Rectal smooth muscle tissue (tissue), 1 donor: ENCODE data around the gene ACP2.

Experiments used
- H3K27ac ChIP-seq: one replicate; pipeline ENCODE4 v1.7.0; 2013; ENCODE audit warnings: low read depth, low read length, inconsistent platforms
- H3K27me3 ChIP-seq: one replicate; pipeline ENCODE4 v1.7.0; 2013; ENCODE audit warnings: low read length; ENCODE audit not compliant: control insufficient read depth, insufficient read depth
- H3K36me3 ChIP-seq: one replicate; pipeline ENCODE4 v1.7.0; 2013; ENCODE audit warnings: low read length; ENCODE audit not compliant: control insufficient read depth, insufficient read depth
- H3K4me1 ChIP-seq: one replicate; pipeline ENCODE4 v1.7.0; 2013; ENCODE audit warnings: low read length; ENCODE audit not compliant: control insufficient read depth, insufficient read depth
- H3K4me3 ChIP-seq: one replicate; pipeline ENCODE4 v1.7.0; 2013; ENCODE audit warnings: low read length
- H3K9ac ChIP-seq: one replicate; pipeline ENCODE4 v1.7.0; 2013; ENCODE audit warnings: low read length

ACP2 gene

DNA sequence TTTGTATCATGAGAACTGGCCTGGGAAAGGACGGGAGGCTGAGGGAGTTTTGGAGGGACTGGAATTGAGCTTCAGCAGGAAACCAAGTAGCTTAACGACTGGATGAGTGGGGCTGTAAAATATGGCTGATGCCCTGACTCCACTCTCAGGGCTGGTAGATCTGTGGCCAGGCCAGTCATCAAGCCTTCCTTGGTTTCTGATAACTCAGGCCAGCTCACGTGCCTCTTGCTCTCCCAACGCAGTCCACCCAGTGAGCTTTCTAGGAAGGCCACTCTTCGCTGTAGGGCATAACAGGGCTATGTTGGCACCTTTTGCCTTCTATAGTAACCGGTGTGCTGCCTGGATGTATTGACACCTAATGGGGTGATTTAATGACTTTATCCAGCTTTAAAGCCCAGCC is 15.5 kb upstream of the ACP2 start:
- no peak overlapping the region for H3K9ac ChIP-seq
- H3K36me3 ChIP-seq = no peaks in the 10 kb centered on the region
- H3K4me1 ChIP-seq = peaks cover 15% of the 10 kb centered on the region
- no peaks in the 10 kb centered on the region for H3K27me3 ChIP-seq
- H3K27ac ChIP-seq = no peak overlapping the region
- no peak overlapping the region for H3K4me3 ChIP-seq

DNA sequence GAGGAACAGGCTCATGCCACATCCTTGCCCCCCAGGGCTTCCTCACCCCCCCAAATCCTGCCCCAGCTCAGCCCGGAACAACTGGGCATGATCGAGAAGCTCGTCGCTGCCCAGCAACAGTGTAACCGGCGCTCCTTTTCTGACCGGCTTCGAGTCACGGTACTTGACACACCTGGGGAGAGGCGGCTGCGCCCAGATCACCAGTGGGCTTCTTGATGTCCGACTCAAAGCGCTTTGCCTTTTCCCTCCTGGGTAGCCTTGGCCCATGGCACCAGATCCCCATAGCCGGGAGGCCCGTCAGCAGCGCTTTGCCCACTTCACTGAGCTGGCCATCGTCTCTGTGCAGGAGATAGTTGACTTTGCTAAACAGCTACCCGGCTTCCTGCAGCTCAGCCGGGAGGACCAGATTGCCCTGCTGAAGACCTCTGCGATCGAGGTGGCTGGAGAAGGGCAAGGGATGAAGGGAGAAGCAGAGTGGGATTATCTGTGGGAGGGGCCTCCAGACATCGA is 12.7 kb upstream of the ACP2 start:
- no peak overlapping the region for H3K27ac ChIP-seq
- no peaks in the 10 kb centered on the region for H3K27me3 ChIP-seq
- H3K36me3 ChIP-seq = no peaks in the 10 kb centered on the region
- H3K4me3 ChIP-seq = no peak overlapping the region
- no peak overlapping the region for H3K9ac ChIP-seq
- H3K4me1 ChIP-seq = peaks cover 10% of the 10 kb centered on the region

DNA sequence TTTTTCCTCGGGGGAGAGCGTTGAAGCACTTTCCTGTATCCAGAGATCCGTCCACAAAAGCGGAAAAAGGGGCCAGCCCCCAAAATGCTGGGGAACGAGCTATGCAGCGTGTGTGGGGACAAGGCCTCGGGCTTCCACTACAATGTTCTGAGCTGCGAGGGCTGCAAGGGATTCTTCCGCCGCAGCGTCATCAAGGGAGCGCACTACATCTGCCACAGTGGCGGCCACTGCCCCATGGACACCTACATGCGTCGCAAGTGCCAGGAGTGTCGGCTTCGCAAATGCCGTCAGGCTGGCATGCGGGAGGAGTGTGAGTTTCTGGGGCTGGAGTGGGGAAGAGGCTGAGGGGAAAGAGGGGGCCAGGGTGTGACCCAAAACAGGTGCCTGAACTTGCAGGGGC is 11.8 kb upstream of the ACP2 start:
- H3K9ac ChIP-seq = no peak overlapping the region
- H3K4me3 ChIP-seq = no peak overlapping the region
- H3K4me1 ChIP-seq = peaks cover 10% of the 10 kb centered on the region
- no peaks in the 10 kb centered on the region for H3K27me3 ChIP-seq
- H3K36me3 ChIP-seq = no peaks in the 10 kb centered on the region
- H3K27ac ChIP-seq = no peak overlapping the region

DNA sequence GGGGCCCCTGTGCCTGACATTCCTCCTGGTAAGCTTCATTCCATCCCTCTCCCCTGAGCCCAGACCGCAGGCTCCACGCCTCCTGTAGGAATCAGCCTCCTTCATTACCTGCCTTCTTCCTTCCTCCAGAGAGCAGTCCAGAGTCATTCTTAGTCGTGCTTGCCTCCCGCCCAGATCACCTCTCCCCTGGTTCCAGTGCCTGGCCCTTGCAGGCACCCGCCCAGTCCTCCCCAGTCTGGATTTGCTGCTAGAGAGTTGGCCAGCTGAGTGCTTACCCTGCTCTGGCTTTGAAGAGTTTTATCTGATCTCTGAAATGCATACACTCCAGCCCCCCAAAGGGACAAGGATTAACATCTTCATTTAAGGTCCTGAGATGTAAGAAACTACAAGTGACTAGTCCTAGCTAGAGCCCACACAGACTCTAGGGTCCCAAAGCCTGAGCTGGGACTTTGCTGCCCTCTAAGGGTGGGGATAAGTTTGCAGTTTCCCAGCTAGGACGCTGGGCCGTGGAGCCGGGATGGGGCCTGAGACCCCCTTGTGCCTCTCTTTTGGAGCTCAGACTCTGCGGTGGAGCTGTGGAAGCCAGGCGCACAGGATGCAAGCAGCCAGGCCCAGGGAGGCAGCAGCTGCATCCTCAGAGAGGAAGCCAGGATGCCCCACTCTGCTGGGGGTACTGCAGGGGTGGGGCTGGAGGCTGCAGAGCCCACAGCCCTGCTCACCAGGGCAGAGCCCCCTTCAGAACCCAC is 10.8 kb upstream of the ACP2 start:
- H3K36me3 ChIP-seq = no peaks in the 10 kb centered on the region
- no peaks in the 10 kb centered on the region for H3K27me3 ChIP-seq
- H3K4me3 ChIP-seq = peak overlapping the region; percentile 37
- no peak overlapping the region for H3K9ac ChIP-seq
- H3K4me1 ChIP-seq = peaks cover 10% of the 10 kb centered on the region
- no peak overlapping the region for H3K27ac ChIP-seq

DNA sequence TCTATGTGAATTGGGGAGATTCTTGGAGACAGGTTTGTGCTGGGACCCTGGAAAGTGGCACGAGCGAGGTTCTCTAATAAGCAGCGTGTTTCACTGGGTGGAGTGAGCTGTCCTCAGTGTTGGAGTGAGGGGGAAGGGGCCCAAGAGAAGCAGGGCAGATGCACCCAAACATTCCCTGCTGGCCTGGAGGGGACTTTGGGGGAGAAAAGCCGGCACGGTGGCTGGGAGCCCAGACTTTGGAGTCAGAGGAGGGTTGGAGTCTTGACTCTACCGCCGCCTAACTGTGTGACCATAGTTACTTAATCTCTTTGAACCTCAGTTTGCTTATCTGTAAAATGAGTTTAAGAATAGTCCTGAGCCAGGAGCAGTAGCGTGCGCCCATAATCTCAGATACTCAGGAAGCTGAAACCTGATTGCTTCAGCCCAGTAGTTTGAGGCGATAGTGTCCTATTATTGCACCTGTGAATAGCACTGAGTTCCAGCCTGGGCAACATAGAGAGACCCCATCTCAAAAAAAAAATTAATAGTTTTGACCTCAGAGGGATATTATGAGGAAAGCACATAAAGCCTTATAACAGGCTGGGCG is 9.8 kb upstream of the ACP2 start:
- peak overlapping the region; percentile 62 for H3K27ac ChIP-seq
- H3K9ac ChIP-seq = no peak overlapping the region
- H3K4me3 ChIP-seq = peak overlapping the region; percentile 51
- no peaks in the 10 kb centered on the region for H3K27me3 ChIP-seq
- no peaks in the 10 kb centered on the region for H3K36me3 ChIP-seq
- H3K4me1 ChIP-seq = peaks cover 10% of the 10 kb centered on the region

DNA sequence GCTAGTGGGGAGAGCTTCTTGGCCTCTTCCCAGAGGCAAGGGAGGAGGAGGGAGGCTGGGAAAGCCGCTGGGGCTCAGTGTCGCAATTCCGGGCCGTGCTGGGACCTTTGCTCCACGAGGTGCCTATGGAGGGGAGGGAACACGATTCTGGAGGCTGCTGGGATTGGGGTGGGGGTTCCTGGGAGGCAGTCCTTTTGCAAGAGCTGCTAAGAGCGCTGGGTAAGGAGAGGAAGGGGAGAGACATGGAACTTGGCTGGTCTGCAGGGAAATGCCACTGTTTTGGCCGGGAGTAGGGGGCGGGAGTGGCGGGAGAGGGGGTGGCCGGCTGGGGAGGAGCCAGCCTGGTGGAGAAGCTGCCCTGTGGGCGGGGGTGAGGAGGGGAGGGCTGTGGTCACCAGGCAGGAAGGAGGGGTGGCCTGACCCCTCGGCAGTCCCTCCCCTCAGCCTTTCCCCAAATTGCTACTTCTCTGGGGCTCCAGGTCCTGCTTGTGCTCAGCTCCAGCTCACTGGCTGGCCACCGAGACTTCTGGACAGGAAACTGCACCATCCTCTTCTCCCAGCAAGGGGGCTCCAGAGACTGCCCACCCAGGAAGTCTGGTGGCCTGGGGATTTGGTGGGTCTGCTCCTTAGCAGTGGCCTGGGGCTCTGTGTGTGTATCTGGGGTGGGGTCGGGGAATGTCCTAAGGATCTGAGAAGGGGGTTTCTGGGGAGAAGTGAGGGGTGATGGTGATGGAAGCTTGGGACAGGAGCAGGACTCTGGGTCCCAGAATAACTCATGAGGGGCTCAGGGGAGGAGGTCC is 9.1 kb upstream of the ACP2 start, which contains the start of gene NR1H3:
Gene NR1H3, plus strand, starts transcription at position 480 of the 800 bp plus-strand sequence. CDS start 1,221 bp downstream, outside the sequence.
- H3K4me1 ChIP-seq = peaks cover 10% of the 10 kb centered on the region
- peak within 1 kb of the TSS; percentile 51 for H3K4me3 ChIP-seq
- H3K27me3 ChIP-seq = no peaks in the 10 kb centered on the region
- peak within 1 kb of the TSS; percentile 62 for H3K27ac ChIP-seq
- no peak within 1 kb of the TSS for H3K9ac ChIP-seq
- no peaks in the 10 kb centered on the region for H3K36me3 ChIP-seq

DNA sequence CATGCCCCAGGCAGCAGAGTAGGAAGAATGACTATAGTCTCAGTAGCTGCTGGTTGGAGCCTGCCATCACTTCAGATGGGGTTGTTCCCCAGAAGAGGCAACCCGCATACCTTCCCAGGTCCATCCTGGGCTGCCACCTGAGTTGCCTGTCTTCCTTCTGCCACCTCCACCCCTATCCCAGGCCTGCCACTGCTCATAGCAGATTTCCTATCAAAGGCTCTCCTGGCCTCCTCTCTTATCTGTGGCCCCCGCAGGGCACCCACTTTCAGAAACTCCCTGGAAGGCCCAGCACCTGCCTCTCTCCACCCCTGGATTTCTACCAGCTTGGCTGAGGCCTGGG is 8.5 kb upstream of the ACP2 start:
- Histone ChIP-seq H3K27ac (peak overlapping the region; percentile 62), H3K9ac (no peak overlapping the region), H3K4me1 (peaks cover 10% of the 10 kb centered on the region), H3K27me3 (no peaks in the 10 kb centered on the region), H3K4me3 (peak overlapping the region; percentile 51), H3K36me3 (no peaks in the 10 kb centered on the region)

DNA sequence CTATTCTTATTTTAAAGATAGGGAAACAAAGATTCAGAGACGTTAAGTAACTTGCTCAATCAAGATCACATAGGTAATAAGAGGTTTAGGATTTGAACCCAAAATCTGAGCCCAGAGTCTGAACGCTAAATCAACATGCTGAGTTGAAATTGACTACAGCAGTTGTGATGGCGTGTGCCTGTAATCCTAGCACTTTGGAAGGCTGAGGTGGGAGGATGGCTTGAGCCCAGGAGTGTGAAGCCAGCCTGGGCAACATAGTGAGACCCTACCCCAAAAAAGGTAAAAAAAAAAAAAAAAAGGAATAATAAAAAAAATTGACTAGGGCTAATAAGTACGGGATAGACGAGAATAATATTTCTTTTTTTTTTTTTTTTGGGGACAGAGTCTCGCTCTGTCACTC is 7.8 kb upstream of the ACP2 start:
- Histone ChIP-seq H3K4me1 (peaks cover 10% of the 10 kb centered on the region), H3K9ac (no peak overlapping the region), H3K36me3 (no peaks in the 10 kb centered on the region), H3K4me3 (no peak overlapping the region), H3K27ac (no peak overlapping the region), H3K27me3 (no peaks in the 10 kb centered on the region)

DNA sequence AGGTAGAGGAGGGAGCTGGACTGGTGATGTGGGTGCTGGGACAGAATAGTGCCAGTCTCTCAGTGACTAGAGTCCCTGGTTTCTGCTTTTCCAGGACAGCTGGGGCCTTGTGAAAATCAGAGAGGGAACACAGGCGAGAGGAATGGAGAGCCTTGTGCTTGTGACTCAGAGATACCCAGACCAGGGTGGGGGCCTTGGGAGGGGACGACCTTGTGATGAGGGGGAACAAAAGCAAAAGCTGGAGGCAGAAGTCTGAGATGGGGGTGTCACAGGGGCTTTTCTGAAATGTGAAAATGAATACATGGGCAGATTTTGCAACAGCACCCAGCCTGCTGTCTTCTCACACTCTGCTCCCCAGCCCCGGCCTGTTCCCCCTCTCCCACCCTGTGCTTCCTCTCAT is 5.8 kb upstream of the ACP2 start:
- H3K36me3 ChIP-seq = no peaks in the 10 kb centered on the region
- peak overlapping the region; percentile 48 for H3K27ac ChIP-seq
- H3K27me3 ChIP-seq = no peaks in the 10 kb centered on the region
- peaks cover 10% of the 10 kb centered on the region for H3K4me1 ChIP-seq
- H3K4me3 ChIP-seq = no peak overlapping the region
- H3K9ac ChIP-seq = no peak overlapping the region

DNA sequence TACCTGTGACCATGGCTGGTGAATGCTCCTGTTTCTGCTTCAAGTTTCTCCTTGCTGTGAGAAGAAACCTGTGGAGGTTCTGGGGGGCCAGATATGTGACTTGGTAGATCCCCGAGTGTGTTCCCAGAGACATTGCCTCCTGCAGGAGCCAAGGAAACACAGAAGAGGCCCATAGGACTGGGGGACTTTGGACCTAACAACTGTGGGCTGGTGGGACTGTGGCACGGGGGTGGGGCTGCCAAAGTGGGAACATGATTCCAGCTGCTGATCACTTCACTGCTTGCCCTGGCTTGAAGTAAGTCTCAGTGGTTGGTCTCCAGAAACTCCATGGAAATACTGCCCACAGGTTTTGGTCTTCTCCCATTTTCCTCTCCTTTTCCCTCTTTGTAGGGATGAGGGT is 5.0 kb upstream of the ACP2 start:
- Histone ChIP-seq H3K4me1 (peaks cover 7% of the 10 kb centered on the region), H3K36me3 (no peaks in the 10 kb centered on the region), H3K4me3 (no peak overlapping the region), H3K27me3 (no peaks in the 10 kb centered on the region), H3K9ac (no peak overlapping the region), H3K27ac (no peak overlapping the region)

DNA sequence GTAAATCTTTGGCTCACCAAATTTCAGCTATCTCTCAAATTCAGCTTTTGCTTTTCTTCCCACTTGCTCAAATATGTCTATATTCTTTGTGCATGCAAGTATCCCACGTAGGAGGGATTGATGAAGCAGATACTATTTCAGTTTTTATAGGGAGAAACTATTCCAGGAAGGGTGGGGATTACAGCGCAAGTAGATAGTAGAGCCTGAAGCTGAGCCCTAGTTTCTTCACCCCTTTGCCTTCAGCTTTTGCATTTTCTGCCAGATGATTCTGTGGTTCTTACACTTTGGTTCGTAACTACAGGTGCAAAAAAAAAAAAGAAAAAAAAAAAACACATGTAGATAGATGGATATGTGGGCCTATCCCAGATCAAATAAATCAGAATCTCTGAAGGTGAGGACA is 3.1 kb upstream of the ACP2 start:
- Histone ChIP-seq H3K4me3 (no peak overlapping the region), H3K9ac (no peak overlapping the region), H3K27ac (no peak overlapping the region), H3K36me3 (no peaks in the 10 kb centered on the region), H3K27me3 (no peaks in the 10 kb centered on the region), H3K4me1 (peaks cover 12% of the 10 kb centered on the region)

DNA sequence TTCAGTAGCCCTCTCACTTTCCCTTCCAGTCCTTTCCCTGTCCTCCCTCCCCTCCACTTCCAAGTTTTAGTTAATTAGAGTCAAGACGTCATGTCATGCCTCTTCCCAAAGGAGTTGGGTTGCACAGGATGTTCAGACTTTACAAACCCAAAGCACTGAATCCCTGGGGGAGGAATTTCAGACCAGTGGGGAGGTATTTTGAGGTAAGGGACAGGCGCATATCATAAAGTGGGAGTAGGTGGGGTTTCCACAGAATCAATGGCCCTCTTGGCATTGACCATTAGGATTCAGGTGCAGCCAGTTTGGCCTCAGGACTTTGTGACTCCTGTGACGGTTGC is 733 bp upstream of the ACP2 start:
- H3K4me1 ChIP-seq = peaks cover 12% of the 10 kb centered on the region

More for the DNA sequence above, 733 bp upstream of the ACP2 start:
- H3K9ac ChIP-seq = no peak overlapping the region
- H3K27ac ChIP-seq = peak overlapping the region; percentile 87
- H3K4me3 ChIP-seq = peak overlapping the region; percentile 93
- H3K36me3 ChIP-seq = peaks cover 4% of the 10 kb centered on the region
- no peaks in the 10 kb centered on the region for H3K27me3 ChIP-seq
